ENCODE data around the gene CD247. TPM values are rescaled to one million over a fixed set of nuclear protein-coding genes. Genes with fewer than 3 reads are reported as not detected.

Gene CD247
- total RNA-seq, 1 donor from 2014 or later: not detected

GRCh38 chr1:167501515-167502191 is 16.7 kb downstream of the CD247 start:
- Mint-ChIP-seq H3K27me3 (ENCODE audit: unreplicated experiment) (peaks cover 2% of the 10 kb centered on the region), H3K36me3 (ENCODE audit: unreplicated experiment) (no peaks in the 10 kb centered on the region), H3K27ac (ENCODE audit: unreplicated experiment) (peak overlapping the region; percentile 36), H3K4me1 (ENCODE audit: low read depth, unreplicated experiment) (peaks cover 33% of the 10 kb centered on the region), H3K4me3 (ENCODE audit: unreplicated experiment) (peak overlapping the region; percentile 10), H3K9me3 (ENCODE audit: unreplicated experiment) (peaks cover 2% of the 10 kb centered on the region)
- TF ChIP-seq CTCF (IDR thresholded peaks at IDR 0.05; ENCODE audit: partially characterized antibody, unreplicated experiment): no peak
- no peak for DNase-seq

- Mint-ChIP-seq H3K27ac (ENCODE audit: unreplicated experiment) (peak overlapping the region; percentile 52), H3K4me3 (ENCODE audit: unreplicated experiment) (no peak overlapping the region), H3K9me3 (ENCODE audit: unreplicated experiment) (peaks cover 2% of the 10 kb centered on the region), H3K27me3 (ENCODE audit: unreplicated experiment) (peaks cover 2% of the 10 kb centered on the region), H3K4me1 (ENCODE audit: low read depth, unreplicated experiment) (peaks cover 35% of the 10 kb centered on the region), H3K36me3 (ENCODE audit: unreplicated experiment) (no peaks in the 10 kb centered on the region)
- TF ChIP-seq CTCF (IDR thresholded peaks at IDR 0.05; ENCODE audit: partially characterized antibody, unreplicated experiment): no peak
- no peak for DNase-seq
Observed at GRCh38 chr1:167500283-167500860, 18.0 kb downstream of the CD247 start.

GRCh38 chr1:167499664-167500101 is 18.6 kb downstream of the CD247 start:
- Mint-ChIP-seq H3K9me3 (ENCODE audit: unreplicated experiment) (peaks cover 2% of the 10 kb centered on the region), H3K27me3 (ENCODE audit: unreplicated experiment) (peaks cover 2% of the 10 kb centered on the region), H3K27ac (ENCODE audit: unreplicated experiment) (no peak overlapping the region), H3K36me3 (ENCODE audit: unreplicated experiment) (no peaks in the 10 kb centered on the region), H3K4me1 (ENCODE audit: low read depth, unreplicated experiment) (peaks cover 34% of the 10 kb centered on the region), H3K4me3 (ENCODE audit: unreplicated experiment) (no peak overlapping the region)
- no peak for DNase-seq
- TF ChIP-seq CTCF (IDR thresholded peaks at IDR 0.05; ENCODE audit: partially characterized antibody, unreplicated experiment): no peak

- no peak overlapping the region for H3K27ac Mint-ChIP-seq (ENCODE audit: unreplicated experiment)
- peaks cover 30% of the 10 kb centered on the region for H3K4me1 Mint-ChIP-seq (ENCODE audit: low read depth, unreplicated experiment)
- DNase-seq: no peak
- no peak for TF ChIP-seq CTCF (IDR thresholded peaks at IDR 0.05; ENCODE audit: partially characterized antibody, unreplicated experiment)
- peaks cover 2% of the 10 kb centered on the region for H3K27me3 Mint-ChIP-seq (ENCODE audit: unreplicated experiment)
- no peak overlapping the region for H3K4me3 Mint-ChIP-seq (ENCODE audit: unreplicated experiment)
- peaks cover 2% of the 10 kb centered on the region for H3K9me3 Mint-ChIP-seq (ENCODE audit: unreplicated experiment)
- no peaks in the 10 kb centered on the region for H3K36me3 Mint-ChIP-seq (ENCODE audit: unreplicated experiment)
Observed at GRCh38 chr1:167499106-167499505, 19.2 kb downstream of the CD247 start.
